ENCODE results near the gene GRID1.

Gene GRID1

GRCh38 chr10:85901599-85901998 lies 465.0 kb downstream of the GRID1 start:
- no peak for DNase-seq (ENCODE audit: low read depth)
- TF ChIP-seq CTCF (IDR thresholded peaks at IDR 0.05; ENCODE audit: low read length, missing control alignments), result no peak
- H3K4me3 ChIP-seq (replicated peaks; ENCODE audit: low read depth, low read length), result no peak overlapping the region

GRCh38 chr10:85900487-85900886 lies 466.1 kb downstream of the GRID1 start:
- TF ChIP-seq CTCF (IDR thresholded peaks at IDR 0.05; ENCODE audit: low read length, missing control alignments), result no peak
- DNase-seq (ENCODE audit: low read depth), result no peak
- no peak overlapping the region for H3K4me3 ChIP-seq (replicated peaks; ENCODE audit: low read depth, low read length)

- no peak for TF ChIP-seq CTCF (IDR thresholded peaks at IDR 0.05; ENCODE audit: low read length, missing control alignments)
- no peak for DNase-seq (ENCODE audit: low read depth)
- H3K4me3 ChIP-seq (replicated peaks; ENCODE audit: low read depth, low read length), result no peak overlapping the region
Observed at GRCh38 chr10:85900061-85900460, 466.5 kb downstream of the GRID1 start.

GRCh38 chr10:85891472-85891871 lies 475.1 kb downstream of the GRID1 start:
- no peak overlapping the region for H3K4me3 ChIP-seq (replicated peaks; ENCODE audit: low read depth, low read length)
- DNase-seq (ENCODE audit: low read depth), result no peak
- no peak for TF ChIP-seq CTCF (IDR thresholded peaks at IDR 0.05; ENCODE audit: low read length, missing control alignments)

- no peak for DNase-seq (ENCODE audit: low read depth)
- no peak overlapping the region for H3K4me3 ChIP-seq (replicated peaks; ENCODE audit: low read depth, low read length)
- TF ChIP-seq CTCF (IDR thresholded peaks at IDR 0.05; ENCODE audit: low read length, missing control alignments), result no peak
Observed at GRCh38 chr10:85888559-85888958, 478.0 kb downstream of the GRID1 start.

GRCh38 chr10:85888004-85888403 lies 478.6 kb downstream of the GRID1 start:
- no peak overlapping the region for H3K4me3 ChIP-seq (replicated peaks; ENCODE audit: low read depth, low read length)
- TF ChIP-seq CTCF (IDR thresholded peaks at IDR 0.05; ENCODE audit: low read length, missing control alignments), result no peak
- peak; percentile 11 for DNase-seq (ENCODE audit: low read depth)

GRCh38 chr10:85874208-85874607 lies 492.4 kb downstream of the GRID1 start:
- no peak for DNase-seq (ENCODE audit: low read depth)
- no peak overlapping the region for H3K4me3 ChIP-seq (replicated peaks; ENCODE audit: low read depth, low read length)
- TF ChIP-seq CTCF (IDR thresholded peaks at IDR 0.05; ENCODE audit: low read length, missing control alignments), result no peak

Measured in fibroblast of pulmonary artery (primary cell).